NB4 (cell line): ENCODE data around the gene CCDC57.

ENCODE experiments used
- DNase-seq: peaks from one replicate; pipeline ENCODE4 v3.0.0; 2010; ENCODE audit warnings: low read depth
- H3K4me3 ChIP-seq: one replicate; pipeline ENCODE4 v1.5.1; 2011; ENCODE audit warnings: mild to moderate bottlenecking, low read depth, low read length, moderate library complexity
- MYC ChIP-seq: IDR thresholded peaks from 2 replicates; pipeline ENCODE4 v1.6.1; 2011; ENCODE audit warnings: low read depth, low read length
- POLR2A ChIP-seq: IDR thresholded peaks from 2 replicates; pipeline ENCODE4 v1.6.1; 2011; ENCODE audit warnings: mild to moderate bottlenecking; ENCODE audit not compliant: insufficient read length; ENCODE audit errors: extremely low read depth
- TF ChIP-seq, protein P1 (sequence below): IDR thresholded peaks from one replicate; pipeline ENCODE4 v1.5.1; 2012; ENCODE audit warnings: low read depth, low read length
- TF ChIP-seq, protein P2 (sequence below): IDR thresholded peaks from 2 replicates; pipeline ENCODE4 v1.6.1; 2011; ENCODE audit warnings: low read depth, low read length

Gene CCDC57

DNA sequence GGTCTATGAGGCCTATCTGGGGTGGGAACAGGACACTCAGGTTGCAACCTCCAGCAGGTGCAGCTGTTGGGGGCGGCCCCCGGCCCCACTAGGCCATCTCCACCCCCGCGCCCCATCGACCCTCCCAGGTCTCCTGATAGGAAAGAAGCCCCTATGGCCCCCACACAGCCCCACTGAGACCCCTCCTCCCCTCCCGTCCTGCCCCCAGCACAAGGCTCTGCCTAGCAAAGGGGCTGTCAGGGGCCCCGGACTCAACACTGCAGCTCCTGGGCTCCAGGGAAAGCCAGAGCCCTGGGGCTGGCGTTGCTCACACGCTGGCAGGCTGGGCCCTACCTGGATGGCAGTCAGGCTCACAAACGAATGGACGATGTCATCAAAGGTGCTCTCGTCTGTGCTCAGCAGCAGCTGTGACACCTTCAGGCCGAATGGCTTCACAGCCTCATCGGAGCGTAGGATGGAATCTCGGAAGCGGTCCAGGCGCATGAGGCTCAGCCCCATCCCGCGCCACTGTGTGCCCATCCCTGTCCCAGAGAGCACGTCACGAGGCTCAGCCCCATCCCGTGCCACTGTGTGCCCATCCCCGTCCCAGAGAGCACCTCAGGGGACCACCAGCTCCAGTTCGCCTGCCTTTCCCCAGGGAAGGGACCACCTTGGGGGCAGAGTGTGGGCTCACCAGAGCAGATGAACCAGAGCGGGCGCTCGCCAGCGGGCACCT lies 121.9 kb downstream of the CCDC57 start:
- H3K4me3 ChIP-seq = no peak overlapping the region
- TF ChIP-seq, protein P1, sequence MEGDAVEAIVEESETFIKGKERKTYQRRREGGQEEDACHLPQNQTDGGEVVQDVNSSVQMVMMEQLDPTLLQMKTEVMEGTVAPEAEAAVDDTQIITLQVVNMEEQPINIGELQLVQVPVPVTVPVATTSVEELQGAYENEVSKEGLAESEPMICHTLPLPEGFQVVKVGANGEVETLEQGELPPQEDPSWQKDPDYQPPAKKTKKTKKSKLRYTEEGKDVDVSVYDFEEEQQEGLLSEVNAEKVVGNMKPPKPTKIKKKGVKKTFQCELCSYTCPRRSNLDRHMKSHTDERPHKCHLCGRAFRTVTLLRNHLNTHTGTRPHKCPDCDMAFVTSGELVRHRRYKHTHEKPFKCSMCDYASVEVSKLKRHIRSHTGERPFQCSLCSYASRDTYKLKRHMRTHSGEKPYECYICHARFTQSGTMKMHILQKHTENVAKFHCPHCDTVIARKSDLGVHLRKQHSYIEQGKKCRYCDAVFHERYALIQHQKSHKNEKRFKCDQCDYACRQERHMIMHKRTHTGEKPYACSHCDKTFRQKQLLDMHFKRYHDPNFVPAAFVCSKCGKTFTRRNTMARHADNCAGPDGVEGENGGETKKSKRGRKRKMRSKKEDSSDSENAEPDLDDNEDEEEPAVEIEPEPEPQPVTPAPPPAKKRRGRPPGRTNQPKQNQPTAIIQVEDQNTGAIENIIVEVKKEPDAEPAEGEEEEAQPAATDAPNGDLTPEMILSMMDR = no peak
- TF ChIP-seq POLR2A = no peak
- TF ChIP-seq, protein P2, sequence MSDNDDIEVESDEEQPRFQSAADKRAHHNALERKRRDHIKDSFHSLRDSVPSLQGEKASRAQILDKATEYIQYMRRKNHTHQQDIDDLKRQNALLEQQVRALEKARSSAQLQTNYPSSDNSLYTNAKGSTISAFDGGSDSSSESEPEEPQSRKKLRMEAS = no peak
- no peak for TF ChIP-seq MYC
- DNase-seq = peak; percentile 8

DNA sequence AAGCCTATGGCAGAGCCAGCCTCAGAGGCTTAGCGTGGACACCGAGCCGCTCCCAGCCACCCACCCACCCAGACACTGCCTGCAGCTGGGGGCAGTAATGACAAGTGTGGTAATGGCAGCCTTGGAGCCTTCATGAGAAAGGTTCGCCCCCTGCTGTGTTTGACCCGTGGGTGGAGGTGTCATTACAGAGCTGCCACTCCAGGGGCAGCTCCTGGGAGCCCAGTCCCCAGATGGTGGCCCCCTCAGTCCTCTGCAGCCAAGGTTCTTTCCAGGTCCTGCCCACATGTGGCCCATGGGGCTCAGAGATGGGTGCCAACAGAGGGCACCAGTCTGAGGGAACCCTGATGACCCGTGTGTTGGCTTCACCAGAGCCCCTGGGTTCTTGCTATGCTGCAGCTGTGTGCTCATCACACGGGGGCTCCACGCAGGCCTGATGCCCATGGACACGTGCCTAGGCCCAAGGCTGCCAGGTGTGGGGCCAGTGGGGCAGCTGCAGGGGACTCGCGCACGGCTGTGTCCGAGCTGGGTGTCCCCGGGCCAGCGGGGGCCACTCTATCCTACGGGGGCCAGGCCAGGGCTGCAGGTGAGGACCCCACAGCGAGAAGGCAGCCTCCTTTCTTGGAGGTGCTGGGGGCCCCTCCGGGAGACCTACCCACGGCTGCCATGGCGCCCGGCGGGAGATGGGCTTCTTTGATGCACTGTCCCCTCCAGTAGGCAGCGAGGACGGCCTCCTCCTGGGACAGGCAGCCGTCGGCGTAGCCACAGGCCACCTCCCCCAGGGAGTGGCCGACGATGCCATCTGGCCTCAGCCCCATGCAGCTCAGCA lies 122.7 kb downstream of the CCDC57 start:
- DNase-seq = peak; percentile 41
- H3K4me3 ChIP-seq = no peak overlapping the region
- TF ChIP-seq MYC = no peak
- TF ChIP-seq, protein P2 = no peak
- TF ChIP-seq POLR2A = no peak
- TF ChIP-seq, protein P1 = no peak

DNA sequence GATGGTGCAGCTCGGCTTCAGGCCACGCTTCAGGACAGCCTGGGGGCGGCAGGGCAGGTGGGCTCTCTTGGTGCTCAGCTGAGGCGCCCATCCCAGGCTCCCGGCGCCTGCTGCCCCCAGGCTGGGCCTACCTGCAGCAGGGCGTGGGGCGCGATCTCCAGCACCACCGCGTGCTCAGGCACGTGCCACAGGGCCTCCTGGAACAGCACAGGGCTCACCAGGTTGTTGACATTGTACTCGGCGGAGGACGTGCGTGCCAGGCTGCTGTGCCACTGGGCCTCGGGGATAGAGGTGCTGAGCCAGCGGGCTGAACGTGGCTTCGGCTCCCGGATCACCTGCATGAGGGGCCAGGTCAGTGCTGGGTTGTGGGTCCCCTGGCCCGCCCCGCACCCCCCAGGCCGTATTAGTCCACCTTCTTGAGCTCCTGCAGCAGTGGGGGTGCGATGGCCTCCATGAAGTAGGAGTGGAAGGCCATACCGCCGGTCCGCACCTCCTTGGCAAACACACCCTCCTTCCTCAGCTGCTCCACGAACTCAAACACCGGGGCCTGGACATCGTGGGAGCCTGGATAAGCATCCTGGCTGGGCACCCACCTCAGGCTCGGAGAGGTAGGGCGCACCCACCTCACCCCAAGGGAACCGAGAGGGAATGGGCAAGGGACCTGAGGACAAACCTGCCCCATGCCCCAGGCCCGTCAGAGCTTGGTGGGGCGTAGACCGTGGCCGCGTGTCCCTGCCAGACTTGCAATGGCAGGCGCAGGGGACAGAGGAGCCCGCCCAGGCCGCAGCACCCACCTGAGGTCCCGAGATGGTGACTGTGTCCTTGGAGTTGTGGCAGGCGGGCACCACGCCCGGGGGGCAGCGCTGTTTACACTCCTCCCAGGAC lies 123.6 kb downstream of the CCDC57 start:
- peak; percentile 4 for DNase-seq
- no peak for TF ChIP-seq MYC
- peak; percentile 7 for TF ChIP-seq POLR2A
- H3K4me3 ChIP-seq = no peak overlapping the region

DNA sequence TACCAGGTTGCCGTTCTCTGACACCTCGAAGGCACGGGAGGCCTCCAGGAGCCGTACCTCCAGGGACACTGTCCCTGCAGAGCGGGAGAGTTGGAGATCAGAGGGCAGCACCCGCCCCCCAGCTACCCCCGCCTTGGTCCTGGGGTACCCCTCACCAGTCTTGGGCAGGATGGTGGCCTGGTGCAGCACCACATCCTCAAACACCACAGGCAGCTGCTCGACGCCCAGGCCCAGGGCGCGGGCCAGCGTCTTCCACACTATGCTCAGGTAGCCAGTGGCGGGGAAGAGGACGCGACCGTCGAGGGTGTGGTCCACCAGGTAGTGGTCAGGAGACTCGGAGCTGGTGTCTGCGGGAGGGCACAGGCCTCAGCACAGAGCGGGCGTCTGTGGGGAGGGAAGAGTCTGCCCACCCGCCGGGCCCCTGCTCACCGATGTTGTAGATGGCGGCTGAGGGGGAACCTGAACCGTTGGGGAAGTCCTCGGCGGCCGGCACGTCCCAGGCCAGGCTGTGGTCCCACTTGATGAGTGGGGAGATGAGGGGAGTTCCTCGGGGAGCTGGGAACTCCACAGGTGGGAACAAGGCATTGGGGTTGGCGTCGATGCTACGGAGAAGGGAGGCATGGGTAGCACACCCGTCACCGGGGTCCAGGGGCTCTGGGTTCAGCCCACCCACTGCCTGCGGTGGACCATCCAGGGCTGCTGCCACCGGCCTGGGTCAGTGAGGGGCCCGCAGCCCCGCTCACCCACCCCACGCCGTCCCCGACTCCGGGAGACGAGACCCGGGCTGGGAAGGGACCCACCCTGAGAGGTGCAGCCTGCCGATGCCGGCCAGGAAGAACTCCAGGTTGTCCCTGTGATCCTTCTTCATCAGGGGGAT lies 124.4 kb downstream of the CCDC57 start:
- DNase-seq = no peak
- TF ChIP-seq POLR2A (peak; percentile 20), MYC (no peak)
- H3K4me3 ChIP-seq = no peak overlapping the region

DNA sequence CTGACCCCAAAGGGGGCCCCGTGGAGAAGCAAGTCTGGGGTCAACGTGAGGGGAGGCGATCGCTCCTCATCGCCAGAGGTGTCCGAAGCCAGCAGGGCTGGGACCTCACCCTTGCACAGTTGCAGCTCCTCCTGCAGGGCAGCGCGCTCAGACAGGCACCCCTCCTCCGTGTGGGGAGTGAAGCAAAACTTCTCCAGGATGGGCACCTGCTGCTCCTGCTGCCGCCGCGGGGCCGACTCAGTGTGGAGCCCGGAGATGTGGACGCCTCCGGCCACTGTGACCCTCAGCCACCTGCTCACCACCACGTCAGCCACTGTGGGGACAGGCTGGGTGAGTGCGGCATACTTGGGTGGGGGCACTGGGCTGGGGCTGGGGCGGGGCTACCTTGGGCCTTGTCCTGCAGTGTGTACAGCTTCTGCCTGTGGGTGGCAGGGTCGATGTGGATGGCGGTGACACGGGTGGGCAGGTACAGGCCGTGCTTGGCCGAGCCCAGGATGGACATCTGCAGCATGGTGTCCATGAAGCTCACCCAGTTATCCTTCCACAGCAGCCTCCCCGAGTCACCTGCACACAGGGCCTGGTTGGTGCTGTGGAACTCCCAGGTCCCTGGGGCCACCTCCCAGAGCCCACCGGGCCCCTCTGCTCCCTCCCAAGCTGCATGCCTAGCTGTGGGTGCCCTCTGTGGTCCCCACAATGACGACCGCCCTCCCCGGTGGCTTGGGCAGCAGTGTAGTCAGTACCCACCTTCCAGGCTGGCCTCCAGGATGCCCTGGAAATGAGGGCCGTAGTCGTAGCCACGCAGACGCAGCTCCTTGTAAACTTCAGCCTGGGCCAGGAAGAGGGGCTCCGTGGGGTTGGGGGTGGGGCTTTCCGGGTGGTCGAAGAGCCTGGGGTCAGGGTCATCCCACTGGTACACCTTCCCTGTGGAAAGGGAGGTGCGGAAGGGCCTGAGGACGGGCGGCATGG lies 125.4 kb downstream of the CCDC57 start:
- DNase-seq = no peak
- no peak overlapping the region for H3K4me3 ChIP-seq
- TF ChIP-seq POLR2A (peak; percentile 9), MYC (no peak)
- TF ChIP-seq, protein P1 = no peak
- TF ChIP-seq, protein P2 = no peak
